K562 (cell line): ENCODE measurements around the gene ATP5MG. TPM values are rescaled to one million over a fixed set of nuclear protein-coding genes. Genes with fewer than 3 reads are reported as not detected.
A peak's percentile ranks its signal among the peaks of the same experiment; 100 is the strongest.

ENCODE experiments used
- ATAC-seq: fragments of 200-7000 bp; cut with Tn5 transposase; 3 replicates; pipeline ENCODE4 v1.9.1; 2020; ENCODE audit warnings: moderate library complexity
- BruUV-seq: library from RNA; stranded (reverse); fragments of 400-500 nt; replicated peaks from 2 replicates; lab custom pipeline; 2021; lab: Mats Ljungman, UMichigan
- CTCF ChIA-PET: fragments of 300-600 bp; formaldehyde crosslinking; extraction: SDS; loops from one replicate; lab custom pipeline; 2021; ENCODE audit warnings: low intra/inter-chr PET ratio; lab: Yijun Ruan, JAX
- POLR2A ChIA-PET: fragments of 300-600, 350-650 bp; sonication (Branson Sonifier 250); formaldehyde crosslinking; extraction: SDS; loops from one replicate; lab custom pipeline; 2021; ENCODE audit warnings: antibody characterized with exemption, inconsistent platforms; lab: Yijun Ruan, JAX
- DNase-seq, 4 experiments: peaks; one replicate each; pipeline versions ENCODE4 v3.0.0 to v3.0.0-alpha.2; 2011 to 2018; ENCODE audit warnings: low spot score in 3 of 4, mixed read lengths in 3 of 4; ENCODE audit errors: extremely low read depth in 1 of 4
- FAIRE-seq: peaks from 2 replicates; lab custom pipeline; 2011; peaks lifted over from hg19 to GRCh38; lab: Jason Lieb, UNC
- H2AFZ ChIP-seq: 2 replicates; pipeline ENCODE4 v1.6.0; 2011; ENCODE audit warnings: low read depth, low read length, control low read depth, inconsistent platforms
- H3K27ac ChIP-seq: fragments of 200-600 bp; 3 replicates; pipeline ENCODE4 v1.8.0; 2011; ENCODE audit warnings: low read depth, mild to moderate bottlenecking, control low read depth, inconsistent platforms, low read length, moderate library complexity, mixed read lengths; ENCODE audit errors: extremely low read depth
- H3K27me3 ChIP-seq, 2 experiments: fragments of 300-600 bp in 1 of 2; 2 replicates in 1 of 2; 3 replicates in 1 of 2; pipeline versions ENCODE4 v1.6.0 to v1.8.0; 2011; ENCODE audit warnings: inconsistent platforms in 2 of 2, low read length in 2 of 2, mild to moderate bottlenecking in 1 of 2, mixed read lengths in 1 of 2, moderate library complexity in 1 of 2; ENCODE audit not compliant: control insufficient read depth in 2 of 2, insufficient read depth in 2 of 2
- H3K36me3 ChIP-seq: fragments of 300-600 bp; 3 replicates; pipeline ENCODE4 v1.8.0; 2011; ENCODE audit warnings: mild to moderate bottlenecking, low read length, inconsistent platforms; ENCODE audit not compliant: control insufficient read depth, insufficient read depth
- H3K4me1 ChIP-seq, 2 experiments: fragments of 200-600 bp in 1 of 2; replicated peaks in 1 of 2; 2 replicates in 1 of 2; 3 replicates in 1 of 2; pipeline versions ENCODE4 v1.5.1 to v1.8.0; 2011; ENCODE audit warnings: inconsistent platforms in 2 of 2, low read length in 2 of 2, mild to moderate bottlenecking in 1 of 2, mixed read lengths in 1 of 2, moderate library complexity in 1 of 2; ENCODE audit not compliant: control insufficient read depth in 2 of 2, insufficient read depth in 2 of 2
- H3K4me2 ChIP-seq: 2 replicates; pipeline ENCODE4 v1.6.1; 2011; ENCODE audit warnings: low read length, control low read depth, inconsistent platforms, mixed read lengths; ENCODE audit not compliant: insufficient read depth
- H3K4me3 ChIP-seq: fragments of 200-600 bp; sonication (generic), shearing (Covaris generic); 2 replicates; pipeline ENCODE4 v1.5.1; 2016; ENCODE audit warnings: control low read depth, inconsistent platforms
- H3K79me2 ChIP-seq: fragments of 200-600 bp; 3 replicates; pipeline ENCODE4 v1.8.0; 2011; ENCODE audit warnings: low read length, inconsistent platforms; ENCODE audit not compliant: control insufficient read depth, insufficient read depth
- H3K9ac ChIP-seq, 2 experiments: 2 replicates each; pipeline versions ENCODE4 v1.6.0 to v1.6.1; 2011; ENCODE audit warnings: low read depth in 2 of 2, low read length in 2 of 2, control low read depth in 1 of 2, inconsistent platforms in 1 of 2, mild to moderate bottlenecking in 1 of 2, mixed read lengths in 1 of 2; ENCODE audit not compliant: insufficient read depth in 1 of 2
- H3K9me1 ChIP-seq: one replicate; pipeline ENCODE4 v1.6.0; 2011; ENCODE audit warnings: inconsistent platforms, mild to moderate bottlenecking, low read length, moderate library complexity; ENCODE audit not compliant: control insufficient read depth, insufficient read depth
- H3K9me3 ChIP-seq: replicated peaks from 2 replicates; pipeline ENCODE4 v1.5.1; 2011; ENCODE audit warnings: low read depth, low read length, inconsistent platforms; ENCODE audit not compliant: control insufficient read depth, insufficient read depth
- H4K20me1 ChIP-seq: replicated peaks from 2 replicates; pipeline ENCODE4 v1.6.1; 2011; ENCODE audit warnings: low read length, inconsistent platforms, mixed read lengths; ENCODE audit not compliant: control insufficient read depth, insufficient read depth
- CBX2 ChIP-seq: fragments of 200-600 bp; sonication (generic); IDR thresholded peaks from one replicate; pipeline ENCODE4 v1.6.1; 2012; ENCODE audit warnings: mild to moderate bottlenecking, low read length, inconsistent platforms; ENCODE audit not compliant: insufficient read depth, poor library complexity, severe bottlenecking
- ETV6 ChIP-seq, 3 experiments: fragments of 150-350 bp in 1 of 3; sonication (generic) in 1 of 3; formaldehyde crosslinking in 1 of 3; IDR thresholded peaks; 2 replicates each; pipeline versions ENCODE4 v1.6.1 to v1.8.0; 2014 to 2022; ENCODE audit warnings: borderline replicate concordance in 2 of 3, low read depth in 2 of 3, antibody characterized with exemption in 1 of 3, low read length in 1 of 3, mild to moderate bottlenecking in 1 of 3, missing genetic modification reagents in 1 of 3
- JUND ChIP-seq, 2 experiments: IDR thresholded peaks; 2 replicates in 1 of 2; 3 replicates in 1 of 2; pipeline ENCODE4 v1.6.1; 2011; ENCODE audit warnings: borderline replicate concordance in 2 of 2, low read depth in 2 of 2, low read length in 2 of 2, improper control_type of control experiment in 1 of 2, missing biosample characterization in 1 of 2, missing genetic modification characterization in 1 of 2, missing genetic modification reagents in 1 of 2
- KLF16 ChIP-seq: IDR thresholded peaks from 2 replicates; pipeline ENCODE4 v1.6.1; 2016; ENCODE audit warnings: antibody characterized with exemption
- POLR2A ChIP-seq: fragments of 450-650 bp; conservative IDR thresholded peaks from 2 replicates; pipeline ENCODE4 v1.6.1; 2016
- POLR2AphosphoS5 ChIP-seq: IDR thresholded peaks from 2 replicates; pipeline ENCODE4 v1.6.1; 2011; ENCODE audit warnings: mild to moderate bottlenecking, low read depth, low read length, moderate library complexity; ENCODE audit not compliant: control insufficient read depth, insufficient read depth
- POLR2G ChIP-seq: fragments of 200-400 bp; formaldehyde crosslinking; IDR thresholded peaks from 2 replicates; pipeline ENCODE4 v1.6.1; 2017; ENCODE audit warnings: low read depth, mild to moderate bottlenecking, antibody characterized with exemption, low read length, moderate library complexity
- RBBP5 ChIP-seq: fragments of 200-600 bp; sonication (generic); IDR thresholded peaks from 2 replicates; pipeline ENCODE4 v1.6.1; 2012; ENCODE audit warnings: borderline replicate concordance, mild to moderate bottlenecking, low read length, control low read depth, inconsistent platforms; ENCODE audit not compliant: insufficient read depth, poor library complexity, severe bottlenecking
- SIN3B ChIP-seq: fragments of 450-650 bp; IDR thresholded peaks from 2 replicates; pipeline ENCODE4 v1.6.1; 2017; ENCODE audit warnings: low read depth, mild to moderate bottlenecking, moderate library complexity
- SMARCA5 ChIP-seq: fragments of 450-650 bp; IDR thresholded peaks from 2 replicates; pipeline ENCODE4 v1.6.1; 2016
- SPI1 ChIP-seq: IDR thresholded peaks from 2 replicates; pipeline ENCODE4 v1.6.1; 2011; ENCODE audit warnings: low read depth, low read length, control low read depth, borderline replicate concordance
- TCFL5 ChIP-seq: fragments of 250-450 bp; sonication (Bioruptor Pico); conservative IDR thresholded peaks from 2 replicates; pipeline ENCODE4 v1.6.1; 2021; ENCODE audit warnings: mild to moderate bottlenecking, moderate library complexity, matching md5 sums
- ZFP36 ChIP-seq: fragments of 150-350 bp; IDR thresholded peaks from 2 replicates; pipeline ENCODE4 v1.6.1; 2018; ENCODE audit warnings: low read length, low read depth; ENCODE audit not compliant: partially characterized antibody
- ZNF324 ChIP-seq: fragments of 250-450 bp; sonication (Bioruptor Pico); IDR thresholded peaks from 2 replicates; pipeline ENCODE4 v1.4.0; 2020; ENCODE audit warnings: mild to moderate bottlenecking
- WGBS: fragments of 100-300 bp; shearing (Covaris generic); methylation state at CpG from one replicate; pipeline ENCODE4 v1.1.6; 2016; ENCODE audit warnings: low coverage, mixed read lengths; ENCODE audit not compliant: insufficient coverage; ENCODE audit errors: missing lambda C conversion rate; 5-methylcytosine and 5-hydroxymethylcytosine counted together
- in situ Hi-C: fragments of 300-500 bp; cut with MboI; formaldehyde crosslinking; loops from 4 replicates; pipeline ENCODE4 v1.15.0; 2018; ENCODE audit warnings: inconsistent platforms, mixed read lengths
- intact Hi-C: fragments of 100-400 bp; cut with micrococcal nuclease; formaldehyde crosslinking; loops from 2 replicates; pipeline ENCODE4 v1.14.2; 2022
- polyA plus RNA-seq, 8 experiments: library from polyadenylated mRNA; depleted of rRNA in 4 of 8; stranded (reverse) in 5 of 8; unstranded in 3 of 8; fragments of >200 nt; fragmentation: Nextera tagmentation in 2 of 8; fragmentation: Illumina TruSeq in 1 of 8; extraction: Ambion mirVana in 2 of 8; extraction: Trizol in 1 of 8; gene quantifications; 2 replicates each; pipeline versions ENCODE4 v1.2.1 to v1.2.3, GENCODE V29; 2011 to 2014; ENCODE audit warnings: inconsistent platforms in 1 of 8, missing spikeins in 1 of 8
- total RNA-seq, 7 experiments: library from RNA; depleted of rRNA in 6 of 7; stranded (reverse); fragments of >200 nt in 6 of 7; fragmentation: Illumina TruSeq in 2 of 7; extraction: Trizol in 2 of 7; gene quantifications; 2 replicates each; pipeline versions ENCODE4 v1.2.1 to v1.2.3, GENCODE V29; 2011 to 2021; ENCODE audit warnings: low replicate concordance in 1 of 7
- TF ChIP-seq, protein P1 (sequence below), 3 experiments: fragments of 200-800 bp in 1 of 3; fragments of 250-450 bp in 1 of 3; fragments of 450-650 bp in 1 of 3; sonication (Bioruptor Pico) in 1 of 3; sonication (Bioruptor generic) in 1 of 3; formaldehyde crosslinking in 1 of 3; IDR thresholded peaks; 2 replicates each; pipeline versions ENCODE4 v1.6.1 to v1.8.0; 2016 to 2022; ENCODE audit warnings: mild to moderate bottlenecking in 2 of 3, missing genetic modification characterization in 2 of 3, missing compliant biosample characterization in 1 of 3, moderate library complexity in 1 of 3
- TF ChIP-seq, protein P2 (sequence below): fragments of 250-450 bp; sonication (Bioruptor Pico); IDR thresholded peaks from 2 replicates; pipeline ENCODE4 v1.8.0; 2021; ENCODE audit warnings: mild to moderate bottlenecking, moderate library complexity

Gene ATP5MG
- total and polyA plus RNA-seq, 9 of the 15 experiments (the other 6 are each of a cell fraction or from before 2014, with no cell fraction given), result 301 to 2,138 (median 434) TPM

DNA sequence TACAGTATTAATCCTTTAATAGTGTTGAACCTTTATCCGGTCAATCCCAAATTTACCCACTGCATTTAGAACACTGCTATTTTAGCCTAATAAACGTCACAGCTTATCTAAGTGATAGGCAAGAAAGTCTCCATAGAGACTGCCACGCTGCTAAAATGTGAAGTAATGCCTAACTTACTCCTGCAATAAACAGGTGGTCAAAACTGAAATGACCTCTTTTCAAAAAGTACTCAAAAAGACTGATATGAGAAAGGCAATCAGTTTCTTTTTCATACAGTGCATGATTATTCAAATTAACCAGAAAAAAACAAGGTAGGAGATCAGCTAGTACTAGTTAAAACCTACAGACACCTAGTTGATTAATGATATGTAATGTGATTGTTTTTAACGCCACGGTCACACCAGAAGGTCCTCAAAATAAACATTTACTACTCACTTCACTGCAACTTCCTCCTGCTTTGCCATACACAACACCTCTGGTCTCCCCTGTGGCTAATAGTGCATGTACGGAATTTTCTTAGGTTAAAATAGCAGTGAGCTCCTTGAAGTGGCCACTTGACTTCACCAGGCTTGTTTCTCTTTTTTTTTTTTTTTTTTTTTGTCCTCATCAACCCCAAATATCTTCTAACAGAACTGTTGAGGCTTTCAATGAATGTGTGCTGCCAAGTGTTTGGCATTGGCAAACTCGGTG is 8.8 kb downstream of the ATP5MG start:
- Histone ChIP-seq H3K4me1 (peaks cover 0 to 7% of the 10 kb centered on the region in 2 experiments; a peak in 3 of 5 replicates), H3K9me3 (no peaks in the 10 kb centered on the region), H3K36me3 (peaks cover 51% of the 10 kb centered on the region), H3K27ac (no peak overlapping the region), H4K20me1 (no peaks in the 10 kb centered on the region), H3K4me2 (no peak overlapping the region), H3K27me3 (no peaks in the 10 kb centered on the region), H3K4me3 (no peak overlapping the region), H2AFZ (no peak overlapping the region), H3K9me1 (no peaks in the 10 kb centered on the region), H3K9ac (no peak overlapping the region), H3K79me2 (peaks cover 32% of the 10 kb centered on the region)
- DNase-seq, result no peak
- no peak for ATAC-seq
- no TSS peak for BruUV-seq
- ChIA-PET CTCF (no interaction called here), POLR2A (interaction anchor here (1.2 to 1.5 kb wide), 2 partner anchors 8 to 9 kb away, joined by 4 to 5 read pairs; partner anchors contain the start of gene ATP5MG)
- 78% methylated on average over 7 of the region's 7 CpGs for WGBS
- intact Hi-C loops, result no loop called here
- FAIRE-seq, result no peak
- in situ Hi-C loops, result no loop called here
- TF ChIP-seq TCFL5 (CRISPR knock-in tag) (no peak), POLR2G (0 out of 2 replicates have a peak, but pooled peaks have one; percentile 15), SPI1 (no peak), POLR2A (peak; percentile 51), CBX2 (no peak), KLF16 (no peak), ZNF324 (CRISPR knock-in tag) (no peak), JUND (IDR thresholded peaks at IDR 0.05; ENCODE audit: borderline replicate concordance, low read depth, low read length) (no peak), JUND (tag; IDR thresholded peaks at IDR 0.05; ENCODE audit: borderline replicate concordance, low read depth, low read length) (no peak), SIN3B (no peak), RBBP5 (no peak), ZFP36 (no peak), ETV6 (IDR thresholded peaks at IDR 0.05; ENCODE audit: borderline replicate concordance in 1 of 2, low read depth in 2 of 2, low read length in 1 of 2) (no peak), ETV6 (CRISPR knock-in tag; IDR thresholded peaks at IDR 0.05; ENCODE audit: borderline replicate concordance) (no peak), SMARCA5 (no peak), POLR2AphosphoS5 (0 out of 2 replicates have a peak, but pooled peaks have one; percentile 2)
- TF ChIP-seq, protein P1, sequence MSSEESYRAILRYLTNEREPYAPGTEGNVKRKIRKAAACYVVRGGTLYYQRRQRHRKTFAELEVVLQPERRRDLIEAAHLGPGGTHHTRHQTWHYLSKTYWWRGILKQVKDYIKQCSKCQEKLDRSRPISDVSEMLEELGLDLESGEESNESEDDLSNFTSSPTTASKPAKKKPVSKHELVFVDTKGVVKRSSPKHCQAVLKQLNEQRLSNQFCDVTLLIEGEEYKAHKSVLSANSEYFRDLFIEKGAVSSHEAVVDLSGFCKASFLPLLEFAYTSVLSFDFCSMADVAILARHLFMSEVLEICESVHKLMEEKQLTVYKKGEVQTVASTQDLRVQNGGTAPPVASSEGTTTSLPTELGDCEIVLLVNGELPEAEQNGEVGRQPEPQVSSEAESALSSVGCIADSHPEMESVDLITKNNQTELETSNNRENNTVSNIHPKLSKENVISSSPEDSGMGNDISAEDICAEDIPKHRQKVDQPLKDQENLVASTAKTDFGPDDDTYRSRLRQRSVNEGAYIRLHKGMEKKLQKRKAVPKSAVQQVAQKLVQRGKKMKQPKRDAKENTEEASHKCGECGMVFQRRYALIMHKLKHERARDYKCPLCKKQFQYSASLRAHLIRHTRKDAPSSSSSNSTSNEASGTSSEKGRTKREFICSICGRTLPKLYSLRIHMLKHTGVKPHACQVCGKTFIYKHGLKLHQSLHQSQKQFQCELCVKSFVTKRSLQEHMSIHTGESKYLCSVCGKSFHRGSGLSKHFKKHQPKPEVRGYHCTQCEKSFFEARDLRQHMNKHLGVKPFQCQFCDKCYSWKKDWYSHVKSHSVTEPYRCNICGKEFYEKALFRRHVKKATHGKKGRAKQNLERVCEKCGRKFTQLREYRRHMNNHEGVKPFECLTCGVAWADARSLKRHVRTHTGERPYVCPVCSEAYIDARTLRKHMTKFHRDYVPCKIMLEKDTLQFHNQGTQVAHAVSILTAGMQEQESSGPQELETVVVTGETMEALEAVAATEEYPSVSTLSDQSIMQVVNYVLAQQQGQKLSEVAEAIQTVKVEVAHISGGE (CRISPR knock-in tag; IDR thresholded peaks at IDR 0.05), result no peak
- TF ChIP-seq, protein P2, sequence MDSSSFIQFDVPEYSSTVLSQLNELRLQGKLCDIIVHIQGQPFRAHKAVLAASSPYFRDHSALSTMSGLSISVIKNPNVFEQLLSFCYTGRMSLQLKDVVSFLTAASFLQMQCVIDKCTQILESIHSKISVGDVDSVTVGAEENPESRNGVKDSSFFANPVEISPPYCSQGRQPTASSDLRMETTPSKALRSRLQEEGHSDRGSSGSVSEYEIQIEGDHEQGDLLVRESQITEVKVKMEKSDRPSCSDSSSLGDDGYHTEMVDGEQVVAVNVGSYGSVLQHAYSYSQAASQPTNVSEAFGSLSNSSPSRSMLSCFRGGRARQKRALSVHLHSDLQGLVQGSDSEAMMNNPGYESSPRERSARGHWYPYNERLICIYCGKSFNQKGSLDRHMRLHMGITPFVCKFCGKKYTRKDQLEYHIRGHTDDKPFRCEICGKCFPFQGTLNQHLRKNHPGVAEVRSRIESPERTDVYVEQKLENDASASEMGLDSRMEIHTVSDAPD, result no peak
